GM10266 (cell line): ENCODE data around the gene SLC2A8.

ENCODE experiments used
- DNase-seq: peaks from one replicate; pipeline ENCODE4 v3.0.0; 2012; ENCODE audit errors: extremely low spot score
- CTCF ChIP-seq: IDR thresholded peaks from 2 replicates; pipeline ENCODE4 v1.5.1; 2012; ENCODE audit warnings: mild to moderate bottlenecking, low read depth; ENCODE audit not compliant: control insufficient read depth, insufficient read depth; ENCODE audit errors: missing control alignments

Gene SLC2A8

GRCh38 chr9:127366594-127366993, 30.4 kb upstream of the SLC2A8 start:
- DNase-seq, result no peak
- TF ChIP-seq CTCF, result no peak

GRCh38 chr9:127368852-127369402, 28.0 kb upstream of the SLC2A8 start:
- DNase-seq, result no peak
- TF ChIP-seq CTCF, result no peak

GRCh38 chr9:127369428-127369827, 27.5 kb upstream of the SLC2A8 start:
- no peak for DNase-seq
- no peak for TF ChIP-seq CTCF

GRCh38 chr9:127370147-127370579, 26.8 kb upstream of the SLC2A8 start:
- no peak for TF ChIP-seq CTCF
- DNase-seq, result no peak

- DNase-seq, result no peak
- TF ChIP-seq CTCF, result no peak
Measured at GRCh38 chr9:127370672-127371648, 26.0 kb upstream of the SLC2A8 start.

- TF ChIP-seq CTCF, result no peak
- DNase-seq, result no peak
Measured at GRCh38 chr9:127380479-127380878, 16.5 kb upstream of the SLC2A8 start.

GRCh38 chr9:127382541-127382940, 14.4 kb upstream of the SLC2A8 start:
- no peak for DNase-seq
- TF ChIP-seq CTCF, result no peak
